OCI-M1 (cell line): Measurements from ENCODE around the gene TRPC6.

Source experiments
- DNase-seq: peaks from one replicate; lab custom pipeline; 2025; lab: John Stamatoyannopoulos, UW

TRPC6 gene

DNA sequence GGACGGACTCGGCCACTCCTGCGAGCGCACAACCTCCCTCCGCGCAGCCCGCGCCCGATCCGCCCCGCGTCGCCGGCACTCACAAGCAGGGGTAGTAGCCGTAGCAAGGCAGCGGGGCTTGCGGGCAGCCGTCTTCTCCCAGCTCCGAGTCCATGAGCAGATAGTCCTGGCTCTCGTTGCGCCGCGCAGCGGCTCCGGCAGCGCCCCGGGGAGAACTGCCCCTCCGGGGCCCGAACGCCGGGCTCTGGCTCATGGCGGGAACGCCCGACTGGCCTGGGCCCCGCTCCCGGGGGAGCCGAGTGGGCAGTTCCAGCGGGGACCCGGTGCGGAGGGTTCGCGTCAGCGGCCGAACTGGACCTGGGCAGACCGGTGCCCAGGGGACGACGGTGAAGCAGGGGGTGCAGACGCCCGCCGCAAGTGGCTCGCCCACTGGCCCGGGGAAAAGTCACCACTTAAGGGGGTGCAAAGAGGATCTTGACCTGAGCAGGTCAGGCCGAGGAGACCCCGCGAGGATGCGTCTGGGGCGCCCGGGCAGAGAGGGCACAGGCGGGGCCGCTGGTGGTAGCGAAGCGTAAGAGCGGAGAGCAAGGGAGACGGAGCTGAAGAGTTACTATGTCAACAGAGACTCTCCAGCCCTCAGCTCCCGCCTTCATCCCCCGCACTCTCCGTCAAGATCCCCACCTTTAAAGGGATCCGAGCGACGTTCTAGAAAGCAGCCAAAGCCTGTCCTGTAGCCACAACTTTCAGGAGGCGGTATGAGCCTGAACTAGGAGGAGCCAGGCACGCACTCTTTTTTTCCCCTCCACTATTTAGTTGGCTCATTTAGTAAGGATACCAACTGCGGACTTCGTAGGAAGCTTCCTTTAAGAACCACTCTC is at the start of gene TRPC6:
TRPC6 (minus strand) TSS at position 757 of the 878 bp plus-strand sequence; CDS start at position 253, 504 bp downstream.
- no peak for DNase-seq

DNA sequence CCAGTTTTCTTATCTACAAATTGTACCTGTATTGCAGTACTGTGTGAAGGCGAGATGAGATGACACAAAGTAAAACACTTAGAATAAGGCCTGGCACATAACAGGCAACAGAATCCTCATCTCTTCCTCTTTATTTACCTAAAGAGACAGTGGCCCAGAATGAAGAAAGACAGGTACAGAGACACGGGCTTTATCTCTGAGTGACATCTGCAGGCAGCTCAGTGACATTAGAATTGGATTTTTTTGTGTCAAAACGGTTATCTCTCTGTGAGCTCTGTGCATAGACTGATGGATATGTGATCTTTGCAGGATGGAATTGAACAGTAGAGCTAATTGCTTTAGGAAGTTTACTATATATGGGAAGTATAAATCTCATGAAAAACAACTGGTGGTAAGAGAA is 36.2 kb upstream of the TRPC6 start:
- DNase-seq: no peak

DNA sequence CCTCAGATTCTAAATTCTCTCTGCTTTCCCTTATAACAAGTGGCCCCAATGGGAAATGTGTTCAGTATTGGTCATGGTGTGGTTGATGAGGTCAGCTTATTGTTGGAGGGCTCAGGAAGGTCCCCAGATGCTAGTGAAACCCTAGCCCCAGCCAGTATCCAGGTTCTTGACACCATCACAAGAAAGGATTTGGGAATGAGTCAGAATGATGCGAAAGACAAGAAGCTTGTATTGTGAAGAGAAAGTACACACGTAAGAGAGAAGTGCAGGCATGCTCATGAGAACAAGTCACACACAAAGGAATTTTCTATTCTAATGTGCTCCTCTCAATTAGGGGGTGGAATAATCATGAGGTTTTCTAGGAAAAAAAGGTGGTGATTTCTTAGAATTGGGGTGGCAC is 34.9 kb upstream of the TRPC6 start:
- no peak for DNase-seq

DNA sequence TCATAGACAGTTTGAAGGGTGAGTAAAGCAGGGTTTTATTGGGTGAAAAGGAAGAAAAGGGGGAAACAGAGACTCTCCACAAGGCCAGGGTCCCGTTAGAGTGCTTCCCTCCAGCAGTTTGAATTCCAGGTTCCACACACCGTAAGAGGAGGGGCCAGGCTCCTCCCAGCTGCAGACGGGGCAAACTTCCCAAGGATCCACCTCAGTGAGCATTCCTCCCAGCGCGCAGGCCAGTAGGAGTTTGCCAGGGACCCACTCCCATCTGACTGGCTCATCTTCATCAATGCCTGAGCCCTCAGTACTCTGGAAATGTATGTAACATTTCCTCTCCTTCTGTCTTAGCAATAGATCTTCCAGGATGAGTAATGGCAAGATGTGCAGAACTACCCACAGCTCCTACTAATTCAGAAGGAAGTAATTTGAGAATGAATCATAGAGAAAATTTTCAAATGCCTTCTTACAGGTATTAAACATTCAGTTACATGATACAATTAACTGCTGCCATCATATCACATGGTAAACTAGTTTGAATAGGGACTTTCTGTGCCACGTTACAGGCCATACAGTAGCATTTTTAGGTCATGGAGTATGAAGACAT is 34.0 kb upstream of the TRPC6 start:
- no peak for DNase-seq

DNA sequence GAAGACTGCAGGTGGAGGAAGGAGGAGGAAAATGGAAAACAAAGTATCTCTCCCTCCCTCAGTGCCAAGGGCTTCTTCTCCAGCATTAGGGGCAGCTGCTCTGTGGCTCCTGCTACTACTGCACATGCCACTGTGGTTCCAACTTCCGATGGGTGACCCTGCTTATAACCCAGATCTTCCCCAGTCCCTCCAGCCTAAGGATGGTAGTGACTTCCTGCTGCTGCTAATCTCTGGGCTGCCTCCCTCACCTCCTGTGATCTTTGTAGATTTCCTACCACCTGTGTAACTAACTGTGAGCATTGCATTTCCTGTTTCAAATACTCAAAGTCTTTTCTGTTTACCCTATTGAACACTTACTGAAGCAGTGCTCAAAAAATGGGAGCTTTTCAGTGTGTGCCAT is 28.7 kb upstream of the TRPC6 start:
- no peak for DNase-seq

DNA sequence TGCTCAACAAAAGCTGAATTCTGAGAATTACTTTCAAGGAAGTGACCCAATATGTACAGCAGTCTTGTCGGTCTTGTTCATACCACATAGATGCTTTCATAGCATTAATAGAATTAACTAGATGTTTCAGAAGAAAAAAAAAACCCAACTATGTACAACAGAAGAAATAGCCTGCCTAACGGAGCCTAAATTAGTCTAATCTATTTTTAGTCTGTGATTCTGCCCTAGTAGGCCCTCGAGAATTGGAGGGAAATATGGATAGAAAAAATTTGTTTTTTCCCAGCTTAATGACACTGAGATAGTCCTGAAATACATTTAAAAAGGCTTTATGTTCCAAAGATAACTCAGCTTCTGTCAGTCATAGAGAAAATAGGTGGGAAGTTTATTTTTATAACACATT is 17.1 kb upstream of the TRPC6 start:
- no peak for DNase-seq

DNA sequence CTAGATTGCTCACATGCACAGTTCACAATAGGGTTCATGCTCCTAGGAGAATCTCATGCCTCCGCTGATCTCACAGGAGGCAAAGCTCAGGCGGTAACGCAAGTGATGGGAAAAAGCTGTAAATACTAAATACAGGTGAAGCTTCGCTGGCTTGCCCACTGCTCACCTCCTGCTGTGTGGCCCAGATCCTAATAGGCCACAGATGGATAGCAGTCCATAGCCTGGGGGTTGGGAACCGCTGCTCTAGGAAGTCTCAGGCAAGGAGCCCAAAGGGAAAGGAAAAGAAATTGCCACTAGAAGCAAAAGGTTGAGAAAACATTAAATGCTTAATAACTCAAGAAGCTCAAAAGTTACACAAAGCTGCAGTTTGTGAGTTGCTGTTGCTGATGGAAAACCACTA is 3.2 kb upstream of the TRPC6 start:
- DNase-seq: no peak

DNA sequence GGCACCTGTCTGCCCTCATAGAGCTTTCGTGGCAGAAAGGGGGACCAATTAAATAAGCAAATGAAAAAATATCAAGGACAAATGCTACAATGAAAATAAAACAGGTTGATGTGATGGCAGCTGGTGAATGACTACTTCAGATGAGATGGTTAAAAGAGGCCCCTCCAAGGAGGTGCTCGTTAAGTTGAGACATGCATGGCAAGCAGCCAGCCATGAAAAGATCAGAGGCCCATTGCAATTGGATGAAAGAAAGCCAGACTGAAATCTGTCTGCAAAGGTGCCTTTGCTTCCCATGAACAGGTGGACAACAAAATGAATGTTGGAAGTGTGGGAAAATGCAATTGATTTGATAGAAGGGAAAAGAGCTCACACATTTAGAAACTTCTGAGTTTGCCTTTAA is 848 bp upstream of the TRPC6 start:
- no peak for DNase-seq

DNA sequence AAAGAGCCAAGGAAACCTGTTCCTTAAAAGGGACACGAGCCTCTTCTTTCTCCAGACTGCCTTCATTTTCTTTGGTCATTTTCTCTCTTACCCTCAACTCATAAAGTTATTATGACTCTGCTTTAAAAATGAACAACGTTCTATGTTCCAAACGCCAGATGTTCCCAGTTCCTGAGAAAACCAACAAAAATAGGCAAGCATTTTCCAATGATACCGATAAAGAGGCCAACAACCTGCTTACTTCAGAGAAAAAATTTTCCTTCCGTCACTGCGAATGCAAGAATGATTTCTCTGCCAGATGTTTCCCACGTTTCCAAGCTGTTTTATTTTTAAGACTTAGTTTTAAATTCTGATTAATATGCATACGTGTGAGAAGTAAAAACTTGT is 315 bp upstream of the TRPC6 start:
- DNase-seq: no peak

DNA sequence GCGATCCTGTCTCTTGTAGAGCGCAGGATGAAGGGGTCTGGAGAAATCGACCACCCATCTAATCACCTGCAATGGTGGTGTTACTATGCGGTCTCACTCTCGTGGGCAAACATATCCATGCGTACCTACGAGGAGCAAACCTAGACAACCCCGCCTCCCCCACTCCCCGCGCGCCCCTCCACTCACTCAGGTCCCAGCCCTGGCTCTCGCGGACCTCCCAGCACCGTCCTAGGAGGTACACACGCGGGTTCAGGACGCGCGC is 887 bp downstream of the TRPC6 start:
- no peak for DNase-seq

DNA sequence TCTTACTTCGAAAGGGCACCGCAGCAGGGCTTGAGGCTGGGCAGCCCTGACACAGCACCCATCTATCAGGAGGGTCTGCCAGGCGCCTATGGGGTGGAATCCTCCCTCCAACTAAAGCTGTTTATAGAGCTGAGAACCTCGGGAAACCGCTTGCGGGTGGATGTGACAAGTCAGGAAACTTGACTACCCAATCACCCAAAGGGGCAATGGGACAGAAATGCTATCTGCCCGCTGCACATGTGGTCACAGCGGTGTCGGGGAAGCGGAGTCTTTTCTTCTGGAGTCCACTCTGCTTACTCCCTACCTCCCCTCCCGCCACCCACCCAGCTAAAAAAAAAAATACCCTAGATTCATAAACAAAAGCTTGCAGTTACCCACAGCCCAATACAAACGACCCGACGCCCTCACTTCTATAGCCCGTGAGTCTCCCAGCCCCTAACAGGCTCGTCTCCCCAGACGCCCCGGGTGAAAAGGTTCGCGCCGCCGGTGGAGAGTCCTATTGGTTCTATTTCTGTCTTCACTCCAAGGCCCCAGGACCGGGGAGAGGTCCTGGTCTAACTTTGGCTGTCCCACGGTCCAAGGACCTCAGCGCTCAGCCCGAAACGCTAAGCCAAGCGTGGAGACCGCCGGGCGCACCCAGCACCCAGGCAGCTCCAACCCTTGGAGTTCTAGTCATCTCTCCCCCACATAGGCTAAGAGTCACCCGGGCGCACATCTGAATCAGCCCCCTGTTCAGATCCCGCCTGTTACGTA is 1.4 kb downstream of the TRPC6 start:
- no peak for DNase-seq

DNA sequence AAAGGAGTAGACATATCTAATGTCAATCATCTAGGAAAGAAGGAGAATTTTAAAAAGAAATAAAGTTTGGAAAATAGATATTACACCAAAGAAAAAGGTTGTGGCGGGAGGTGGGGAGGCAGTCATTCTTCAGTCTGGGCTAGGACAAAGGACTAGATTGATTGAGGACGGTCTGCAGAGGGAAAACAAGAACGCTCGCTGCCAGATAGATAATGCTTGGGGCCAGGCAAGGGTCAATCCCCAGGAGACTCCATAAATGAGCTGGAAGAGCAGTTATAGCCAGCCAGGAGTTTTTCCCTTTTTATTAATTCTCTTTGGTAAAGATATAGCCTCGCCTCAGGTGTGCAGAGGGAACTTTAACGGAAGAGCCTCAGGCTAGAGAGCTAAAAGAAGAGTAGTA is 6.3 kb downstream of the TRPC6 start:
- DNase-seq: no peak

DNA sequence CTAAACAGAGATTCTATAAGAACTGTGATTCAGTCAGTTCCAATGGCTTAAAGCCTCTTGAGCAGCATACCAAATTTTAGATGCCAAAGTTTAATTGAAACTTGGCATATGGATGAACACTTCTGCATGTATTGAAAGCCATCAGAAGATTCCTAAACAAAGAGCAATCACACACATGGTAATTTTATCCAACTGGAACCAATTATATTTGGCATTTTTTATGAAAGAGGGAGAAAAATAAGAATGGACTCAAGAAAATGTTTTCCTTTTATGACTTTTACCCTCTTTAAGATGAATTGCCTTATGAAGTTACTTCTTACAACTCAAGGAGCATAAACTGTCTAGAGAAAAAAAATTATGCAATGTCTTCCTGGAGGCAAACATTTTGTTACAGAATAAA is 7.4 kb downstream of the TRPC6 start:
- no peak for DNase-seq

DNA sequence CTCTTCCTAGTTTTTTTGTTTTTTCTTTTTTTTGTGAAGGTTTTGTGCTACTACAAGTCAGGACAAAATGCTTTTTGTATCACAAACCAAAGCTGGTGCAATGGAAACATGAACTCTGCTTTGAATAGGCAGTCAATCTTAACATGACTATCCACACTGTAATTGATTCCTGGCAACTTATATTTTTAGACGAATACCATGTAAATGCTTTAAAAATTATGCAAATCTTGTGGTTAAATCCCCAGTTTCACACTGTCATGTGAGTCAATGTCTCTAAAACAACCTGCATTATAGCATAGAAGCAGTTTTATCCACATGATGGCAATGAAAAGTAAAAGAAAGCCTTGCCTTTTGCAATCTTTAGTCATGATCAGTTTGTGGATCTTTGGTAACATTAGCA is 8.9 kb downstream of the TRPC6 start:
- no peak for DNase-seq

DNA sequence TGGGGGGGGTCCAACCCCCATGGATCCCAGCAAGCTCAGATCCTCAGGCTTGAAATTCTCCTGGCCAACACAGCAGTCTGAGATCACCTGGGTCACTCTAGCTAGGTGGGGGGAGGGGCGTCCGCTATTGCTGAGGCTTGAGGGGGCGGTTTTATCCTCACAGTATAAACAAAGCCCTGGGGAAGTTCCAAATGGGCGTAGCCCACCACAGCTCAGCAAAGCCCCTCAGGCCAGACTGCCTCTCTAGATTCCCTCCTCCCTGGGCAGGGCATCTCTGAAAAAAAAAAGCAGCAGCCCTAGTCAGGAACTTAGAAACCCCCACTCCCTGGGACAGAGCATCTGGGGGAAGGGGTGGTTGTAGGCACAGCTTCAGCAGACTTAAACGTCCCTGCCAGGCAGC is 16.7 kb downstream of the TRPC6 start:
- DNase-seq: no peak

DNA sequence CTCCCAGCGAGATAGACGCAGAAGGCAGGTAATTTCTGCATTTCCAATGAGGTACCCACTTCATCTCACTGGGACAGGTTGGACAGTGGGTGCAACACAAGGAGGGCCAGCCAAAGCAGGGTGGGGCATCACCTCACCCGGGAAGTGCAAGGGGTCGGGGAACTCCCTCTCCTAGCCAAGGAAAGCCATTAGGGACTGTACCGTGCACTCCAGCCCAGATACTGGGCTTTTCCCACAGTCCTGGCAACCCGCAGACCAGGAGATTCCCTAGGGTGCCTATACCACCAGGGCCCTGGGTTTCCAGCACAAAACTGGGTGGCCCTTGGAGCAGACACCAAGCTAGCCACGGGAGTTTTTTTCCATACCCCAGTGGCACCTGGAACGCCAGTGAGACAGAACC is 17.2 kb downstream of the TRPC6 start:
- no peak for DNase-seq

DNA sequence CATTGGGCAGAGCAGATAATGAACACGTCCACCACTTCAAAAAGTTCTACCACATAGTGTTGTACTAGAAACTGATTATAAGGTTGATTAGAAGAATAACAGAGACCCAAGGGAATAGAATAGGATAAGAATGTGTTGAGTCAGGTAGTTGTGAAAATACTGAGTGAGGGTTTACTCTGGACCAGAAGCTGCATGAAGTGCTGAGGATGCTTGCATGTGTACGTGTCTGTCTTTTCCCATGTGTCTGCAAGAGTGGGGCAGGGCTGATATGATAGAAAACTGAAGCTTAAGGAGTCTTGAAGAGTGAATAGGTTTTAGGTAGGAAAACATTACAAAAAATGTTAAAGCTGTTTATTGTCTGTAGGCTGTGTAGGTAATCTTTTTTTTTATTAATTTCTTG is 20.6 kb downstream of the TRPC6 start:
- DNase-seq: no peak

DNA sequence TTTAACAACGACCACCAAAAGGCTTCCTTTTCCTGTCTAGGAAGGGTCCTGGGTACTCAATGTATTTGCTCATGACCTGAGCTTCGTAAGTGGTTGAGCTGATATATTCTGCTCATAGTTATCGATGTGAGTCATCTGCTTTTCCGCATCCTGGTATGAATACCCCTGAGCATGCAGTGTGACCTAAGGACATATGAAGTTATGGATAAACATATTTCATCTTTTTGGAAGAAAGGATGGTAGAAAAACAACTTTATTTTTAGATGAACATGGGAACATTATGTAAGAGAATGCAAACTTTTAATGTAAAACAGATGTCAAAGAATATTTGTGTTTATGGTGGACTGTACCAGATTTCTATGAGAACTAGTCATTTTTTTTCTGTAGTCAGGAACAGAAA is 28.4 kb downstream of the TRPC6 start:
- DNase-seq: no peak

DNA sequence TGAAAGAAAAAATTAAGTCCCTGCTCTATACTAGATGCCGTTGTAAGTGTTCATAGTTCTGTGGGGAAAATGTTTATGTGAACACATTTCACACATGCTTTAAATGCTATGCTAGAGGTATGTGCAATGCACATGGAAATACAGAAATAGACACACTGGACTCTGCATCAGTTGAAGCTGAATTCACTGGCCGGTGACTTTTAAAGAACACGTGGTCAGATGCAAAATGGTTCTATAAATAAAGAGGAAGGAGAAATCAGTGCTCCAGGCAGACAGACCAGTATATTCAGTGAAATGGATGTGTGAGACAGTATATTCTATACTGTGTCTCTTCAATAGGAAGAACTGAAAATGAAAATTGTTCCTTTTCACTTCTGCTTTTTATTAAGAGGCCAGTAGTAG is 29.9 kb downstream of the TRPC6 start:
- no peak for DNase-seq

DNA sequence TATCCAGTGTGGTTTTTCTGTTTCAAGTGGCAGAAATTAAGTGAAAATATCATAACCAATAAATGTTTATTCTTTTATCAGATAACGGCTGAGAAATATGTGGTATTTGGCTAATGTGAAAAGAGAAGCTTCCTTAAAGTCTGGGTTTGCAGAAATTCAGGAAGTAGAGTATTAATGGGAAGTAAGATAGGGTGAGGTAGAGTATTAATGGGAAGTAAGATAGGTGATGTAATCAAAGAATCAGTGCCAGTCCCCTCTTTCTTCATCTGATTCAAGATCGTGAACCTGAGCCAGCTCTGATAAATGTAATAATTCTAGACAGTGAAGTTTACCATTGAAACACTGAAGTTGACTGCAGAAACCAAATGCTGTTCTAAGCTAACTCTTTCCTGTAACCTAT is 30.9 kb downstream of the TRPC6 start:
- DNase-seq: no peak

DNA sequence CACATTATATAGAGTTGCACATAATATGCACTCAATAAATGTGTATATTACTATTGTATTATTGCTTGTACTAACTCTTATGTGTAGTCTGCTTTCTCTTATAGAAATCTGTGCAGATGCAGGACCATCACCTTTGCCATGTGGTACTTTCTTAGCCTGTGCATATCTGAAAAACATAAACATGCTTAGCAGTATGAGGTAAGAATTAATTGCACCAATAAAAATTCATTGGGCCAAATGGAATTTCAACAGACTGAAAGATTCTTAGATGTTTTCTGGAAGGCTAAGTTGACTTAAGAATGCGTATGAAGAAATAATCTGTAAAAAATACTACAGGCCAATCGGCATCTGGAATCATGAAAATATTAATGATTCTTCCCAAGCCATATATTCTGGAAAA is 55.3 kb downstream of the TRPC6 start:
- no peak for DNase-seq

DNA sequence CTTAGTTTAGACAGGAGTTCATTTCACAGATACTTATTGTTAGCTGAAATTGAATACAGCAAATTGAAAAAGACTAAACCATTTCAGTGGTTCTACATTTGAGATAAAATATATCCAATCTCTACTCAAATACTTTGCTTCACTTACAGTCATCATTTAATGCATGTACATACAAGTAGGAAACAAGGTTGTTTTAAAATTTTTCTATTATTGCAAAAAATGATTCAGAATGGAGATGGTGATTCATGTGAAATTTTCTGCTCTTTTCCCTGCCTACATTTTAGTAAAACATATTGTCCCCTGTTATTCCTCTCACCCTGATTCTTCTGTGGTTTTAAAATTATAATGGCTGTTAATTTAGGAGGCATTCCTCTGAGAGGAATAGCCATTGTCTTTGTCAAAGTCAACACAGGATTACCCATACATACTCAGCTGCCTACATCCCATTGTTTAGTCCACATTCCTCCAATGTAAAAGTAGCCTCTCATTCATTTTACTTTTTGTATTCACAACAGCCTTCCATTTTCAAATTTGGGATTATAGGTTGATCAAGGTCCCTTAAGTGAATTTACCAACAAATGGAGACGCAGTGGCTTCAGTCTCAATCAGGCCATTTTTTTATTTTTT is 60.1 kb downstream of the TRPC6 start:
- no peak for DNase-seq

DNA sequence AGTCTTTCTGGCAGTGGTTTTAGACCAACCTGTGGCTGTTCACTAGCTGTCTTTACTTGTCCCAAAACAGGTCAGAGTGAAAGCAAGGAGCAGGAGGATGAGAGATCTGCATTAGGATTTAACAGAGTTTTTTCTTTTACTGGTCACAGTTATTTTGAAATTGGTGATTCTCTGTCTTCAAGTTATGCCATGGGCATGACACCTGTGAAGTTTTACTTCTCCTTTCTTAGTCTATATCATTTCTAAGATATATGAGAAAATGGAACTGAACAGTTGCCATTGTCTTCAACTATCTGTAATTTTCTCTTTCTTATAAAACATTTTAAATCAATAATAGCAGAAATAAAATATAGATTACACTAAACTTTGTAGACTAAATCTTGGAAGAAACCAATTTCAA is 60.6 kb downstream of the TRPC6 start:
- DNase-seq: no peak
